Skeletal muscle cell (primary cell): ENCODE measurements around the gene ARNT2.

Experiments used
- DNase-seq: peaks from one replicate; pipeline ENCODE4 v3.0.0-alpha.2; 2010; ENCODE audit warnings: low read depth
- H3K4me3 ChIP-seq: 2 replicates; pipeline ENCODE4 v1.5.1; 2011; ENCODE audit warnings: low read depth, mild to moderate bottlenecking, control low read depth, low read length, moderate library complexity

ARNT2 gene

DNA sequence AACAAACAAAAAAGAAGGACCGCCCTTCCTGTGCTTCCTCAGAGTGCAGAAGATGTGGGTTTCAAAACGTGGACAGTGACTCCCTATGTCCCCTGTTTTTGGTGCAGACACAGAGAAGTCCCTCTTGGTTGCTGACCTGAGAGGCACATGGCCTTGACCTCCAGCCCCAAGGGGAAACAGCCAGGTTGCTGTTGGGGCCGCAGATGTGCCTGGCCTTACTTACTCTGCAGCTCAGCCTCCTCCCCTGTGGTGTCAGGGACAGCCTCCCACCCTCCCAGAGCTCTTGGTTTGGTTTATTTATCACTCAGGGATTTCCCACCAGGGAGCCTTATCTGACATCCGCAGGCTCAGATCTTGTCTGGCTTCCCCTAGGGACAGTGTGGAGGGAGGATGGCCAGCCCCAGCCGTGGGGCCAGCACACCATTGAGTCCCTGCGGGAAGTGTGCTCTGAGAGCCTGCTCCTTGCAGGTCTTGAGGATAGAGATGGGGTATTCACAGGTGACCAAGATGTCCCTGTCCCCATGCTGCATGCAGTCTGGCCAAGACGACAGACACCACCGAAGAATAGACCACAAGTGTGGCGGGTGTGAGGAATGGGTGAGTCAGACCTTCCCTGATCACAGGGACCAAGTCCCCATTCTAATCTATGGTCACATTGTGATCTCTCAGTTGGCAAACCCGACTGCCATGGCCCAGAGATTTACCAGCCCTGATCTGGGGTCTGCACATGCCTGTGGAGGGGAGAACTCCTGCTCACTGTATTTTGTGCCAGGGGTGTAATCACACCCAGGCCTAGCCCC lies 156.6 kb downstream of the ARNT2 start:
- H3K4me3 ChIP-seq, result no peak overlapping the region
- no peak for DNase-seq

DNA sequence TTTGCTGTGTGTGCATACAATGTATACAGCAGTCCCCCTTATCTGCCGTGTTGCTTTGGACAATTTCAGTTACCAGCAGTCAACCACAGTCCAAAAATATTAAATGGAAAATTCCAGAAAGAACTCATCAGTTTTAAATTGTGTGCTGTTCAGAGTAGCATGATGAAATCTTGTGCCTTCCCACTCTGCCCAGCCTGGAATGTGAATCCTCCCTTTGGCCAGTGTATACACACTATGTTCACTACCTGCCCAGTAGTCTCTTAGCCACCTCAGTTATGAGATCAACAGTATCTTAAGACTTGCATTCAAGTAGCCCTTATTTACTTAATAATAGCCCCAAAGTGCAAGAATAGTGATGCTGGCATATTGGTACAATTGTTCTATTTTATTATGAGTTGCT lies 157.3 kb downstream of the ARNT2 start:
- no peak overlapping the region for H3K4me3 ChIP-seq
- no peak for DNase-seq

DNA sequence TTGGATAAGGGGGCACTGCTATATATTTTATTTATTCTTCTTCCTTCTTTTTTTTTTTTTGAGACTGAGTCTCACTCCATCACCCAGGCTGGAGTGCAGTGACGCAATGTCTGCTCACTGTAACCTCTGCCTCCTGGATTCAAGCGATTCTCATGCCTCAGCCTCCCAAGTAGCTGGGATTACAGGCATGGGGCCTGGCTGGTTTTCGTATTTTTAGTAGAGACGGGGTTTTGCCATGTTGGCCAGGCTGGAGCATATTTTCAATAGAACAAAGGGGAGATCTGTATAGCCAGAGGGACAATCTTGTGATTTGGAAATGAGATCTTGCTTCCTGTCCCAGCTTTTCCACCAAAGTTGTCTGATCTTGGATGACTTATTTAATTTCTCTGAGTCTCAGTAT lies 157.9 kb downstream of the ARNT2 start:
- no peak for DNase-seq
- no peak overlapping the region for H3K4me3 ChIP-seq

DNA sequence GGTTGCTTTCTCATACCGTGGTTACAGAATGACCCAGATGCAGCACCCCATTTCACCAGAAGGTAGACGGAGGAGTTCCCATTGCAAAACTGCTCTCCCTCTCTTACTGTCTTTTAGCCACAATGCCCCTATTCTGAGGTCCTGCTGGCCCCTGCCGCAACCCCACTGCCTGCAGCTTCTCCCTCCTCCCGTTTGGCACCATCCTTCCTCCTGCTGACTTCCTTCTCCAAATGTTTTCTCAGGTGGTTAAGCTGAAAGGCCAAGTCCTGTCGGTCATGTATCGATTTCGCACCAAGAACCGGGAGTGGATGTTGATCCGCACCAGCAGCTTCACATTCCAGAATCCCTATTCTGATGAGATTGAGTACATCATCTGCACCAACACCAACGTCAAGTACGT lies 158.7 kb downstream of the ARNT2 start:
- DNase-seq, result no peak
- H3K4me3 ChIP-seq, result no peak overlapping the region

DNA sequence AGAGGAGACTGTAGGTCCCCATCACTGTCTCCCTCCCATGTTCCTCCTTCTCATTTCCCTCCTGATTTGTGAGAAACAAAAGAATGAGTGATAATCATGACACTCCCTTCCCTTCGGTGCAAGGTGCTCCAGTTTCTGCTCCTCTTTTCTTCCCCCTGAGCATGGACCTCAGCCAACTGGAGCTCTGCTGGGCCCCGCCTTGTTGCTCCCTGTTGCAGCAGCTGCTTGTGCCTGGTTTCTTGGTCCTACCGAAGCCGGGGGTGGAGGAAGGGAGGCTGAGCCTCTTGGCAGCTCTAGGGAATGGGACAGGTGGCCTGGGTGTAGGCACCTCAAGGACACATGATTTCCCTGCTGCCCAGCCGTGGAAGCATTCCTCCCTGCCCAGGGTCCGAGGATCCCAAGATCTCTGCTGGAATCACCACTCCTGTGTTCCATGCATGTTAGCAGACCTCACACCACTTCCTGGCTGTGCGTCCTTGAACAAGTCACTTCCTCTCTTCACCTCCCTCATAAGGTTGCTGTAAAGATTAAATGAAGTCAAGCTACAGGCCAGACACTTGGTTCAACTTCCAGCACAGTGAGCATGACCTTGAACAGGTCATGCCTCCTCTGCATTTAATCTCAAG lies 159.3 kb downstream of the ARNT2 start:
- H3K4me3 ChIP-seq, result no peak overlapping the region
- DNase-seq, result no peak

DNA sequence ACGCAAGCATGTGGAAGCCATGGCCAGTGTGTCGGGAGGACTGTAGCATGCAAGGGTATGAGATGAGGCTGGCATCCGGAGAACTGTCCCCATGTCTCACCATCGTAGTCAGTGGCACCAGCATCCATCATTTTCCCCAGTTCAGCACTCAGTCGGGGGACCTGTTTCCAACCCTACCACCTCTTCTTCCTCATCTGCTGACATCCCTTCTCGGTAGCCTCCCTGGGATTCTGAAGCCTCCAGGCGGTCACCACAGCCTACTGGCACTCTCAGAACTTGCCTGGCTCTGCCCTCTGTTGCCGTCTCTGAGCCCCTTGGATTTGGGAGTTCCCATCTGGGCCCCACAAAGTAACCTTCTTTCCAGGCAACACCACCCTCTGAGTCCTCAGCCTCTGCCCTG lies 159.9 kb downstream of the ARNT2 start:
- H3K4me3 ChIP-seq, result no peak overlapping the region
- no peak for DNase-seq

DNA sequence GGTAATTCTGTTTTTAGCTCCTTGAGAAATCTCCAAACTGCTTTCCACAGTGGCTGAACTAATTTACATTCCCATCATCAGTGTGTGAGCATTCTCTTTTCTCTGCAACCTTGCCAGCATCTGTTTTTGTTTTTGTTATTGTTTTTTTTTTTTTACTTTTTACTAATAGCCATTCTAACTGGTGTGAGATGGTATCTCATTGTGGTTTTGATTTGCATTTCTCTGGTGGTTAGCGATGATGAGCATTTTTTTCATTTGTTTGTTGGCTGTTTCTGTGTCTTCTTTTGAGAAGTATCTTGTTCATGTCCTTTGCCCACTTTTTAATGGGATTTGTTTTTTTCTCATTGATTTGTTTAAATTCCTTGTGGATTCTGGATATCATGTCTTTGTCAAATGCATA lies 161.2 kb downstream of the ARNT2 start:
- no peak overlapping the region for H3K4me3 ChIP-seq
- DNase-seq, result no peak

DNA sequence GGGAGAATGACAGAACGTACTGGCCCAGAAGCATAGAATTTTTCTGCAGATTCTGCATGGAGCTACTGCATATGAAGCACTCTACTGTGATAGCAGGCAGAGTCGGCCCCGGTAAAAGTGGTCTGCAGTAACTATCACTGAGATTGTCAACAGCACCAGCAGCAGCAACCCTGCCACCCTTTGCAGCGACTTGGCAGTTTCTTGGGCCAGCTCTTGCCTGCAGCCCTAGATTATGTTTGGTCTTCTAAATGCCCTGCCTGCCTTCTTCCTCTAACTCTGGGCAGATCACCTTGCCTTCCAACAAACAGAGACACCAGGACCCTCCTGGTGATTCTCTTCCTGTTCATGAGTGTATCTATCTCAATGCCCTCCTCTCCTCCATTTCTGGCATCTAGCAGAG lies 161.8 kb downstream of the ARNT2 start:
- DNase-seq, result no peak
- H3K4me3 ChIP-seq, result no peak overlapping the region

DNA sequence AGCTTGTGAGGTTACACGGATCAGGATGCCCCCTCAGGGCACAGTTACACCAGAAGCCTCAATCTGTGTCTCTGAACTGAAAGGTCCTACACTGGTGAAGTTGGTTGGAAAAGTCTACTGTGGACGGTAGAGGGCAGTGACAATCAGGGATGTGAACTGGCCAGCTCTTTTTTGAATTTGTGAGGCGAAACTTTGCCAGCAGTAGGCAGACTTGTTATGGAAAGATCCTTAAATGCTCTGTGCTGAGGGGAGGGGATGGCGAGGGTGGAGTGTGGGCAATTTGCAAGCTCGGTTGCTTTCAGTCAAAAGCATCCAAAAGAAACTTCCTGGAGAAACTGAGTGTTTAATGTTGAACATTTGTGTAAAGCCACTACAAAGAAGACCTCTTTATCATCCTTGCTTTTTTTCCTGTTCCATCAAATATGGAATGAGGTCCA lies 163.6 kb downstream of the ARNT2 start:
- DNase-seq, result no peak

DNA sequence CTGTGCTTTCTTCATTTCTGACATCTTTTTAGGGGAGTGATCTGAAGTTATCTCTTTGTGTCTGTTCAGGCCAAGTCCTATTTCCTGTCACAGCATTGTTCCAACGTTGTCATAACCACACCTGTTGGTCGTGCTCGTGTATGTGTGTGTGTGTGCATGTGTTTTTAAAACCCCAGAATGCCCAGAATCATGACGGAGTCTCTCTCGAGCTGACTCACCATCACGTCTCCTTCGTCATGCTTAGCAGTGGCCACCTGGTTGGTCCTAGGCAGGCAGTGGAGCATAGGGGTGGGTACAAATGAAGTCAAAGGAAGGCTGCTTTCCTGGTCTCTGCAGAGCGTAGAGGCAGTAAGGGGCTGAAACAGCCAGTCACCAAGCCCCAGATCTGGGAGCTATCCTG lies 164.1 kb downstream of the ARNT2 start:
- no peak overlapping the region for H3K4me3 ChIP-seq
- no peak for DNase-seq

More for the DNA sequence above, 163.6 kb downstream of the ARNT2 start:
- no peak overlapping the region for H3K4me3 ChIP-seq

DNA sequence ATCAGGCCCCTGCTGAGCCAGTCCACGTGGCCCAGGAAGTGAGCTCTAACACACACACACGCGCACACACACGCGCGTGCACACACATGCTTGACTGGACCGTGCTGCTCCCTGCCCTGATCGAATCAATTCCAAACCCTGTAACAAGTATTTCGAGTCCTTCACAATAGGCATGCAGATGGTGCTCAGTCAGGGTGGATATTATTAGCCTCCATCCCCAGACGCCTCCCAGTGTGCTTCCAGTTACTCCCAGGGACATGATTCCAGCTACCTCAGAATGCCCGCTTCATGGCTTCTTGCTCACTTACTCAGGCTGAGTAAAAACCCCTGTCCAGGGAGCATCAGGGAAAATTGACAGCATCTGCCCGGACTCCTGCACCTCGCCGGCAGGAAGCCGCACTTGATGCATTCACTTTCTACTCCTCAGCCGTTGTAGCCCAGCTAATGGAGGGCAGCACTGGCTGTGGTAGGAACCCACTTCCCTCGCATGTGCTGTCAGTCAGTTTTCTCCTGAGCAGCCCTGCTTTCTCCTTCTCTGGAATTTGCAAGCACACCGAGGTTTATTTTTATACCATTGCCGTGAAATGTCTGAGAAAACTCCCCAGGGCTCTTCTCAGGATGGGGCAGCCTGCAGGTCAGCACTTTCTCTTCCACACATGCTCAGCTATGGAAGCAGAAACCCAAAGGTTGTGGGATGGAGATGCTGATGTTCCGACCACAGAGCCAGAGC lies 164.9 kb downstream of the ARNT2 start:
- DNase-seq, result no peak
- H3K4me3 ChIP-seq, result no peak overlapping the region

DNA sequence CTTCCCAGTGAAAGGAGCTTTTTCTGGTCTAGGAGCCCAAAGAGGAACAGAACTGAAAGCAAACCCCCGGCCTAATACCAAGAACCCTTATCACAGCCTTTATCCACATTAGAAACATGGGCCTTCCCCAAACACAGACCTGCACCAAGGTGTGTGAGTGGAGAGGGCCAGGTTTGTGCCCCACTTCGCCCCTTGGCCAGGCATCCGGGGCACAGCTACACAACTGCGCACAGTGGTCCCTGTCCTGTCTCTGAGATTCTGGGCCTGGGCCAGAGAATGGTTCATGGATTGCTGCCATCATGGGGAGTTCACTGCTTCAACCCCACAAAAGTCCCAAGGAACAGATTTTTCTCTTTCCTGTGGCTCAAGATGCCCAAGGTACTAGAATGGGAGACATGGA lies 165.5 kb downstream of the ARNT2 start:
- no peak overlapping the region for H3K4me3 ChIP-seq
- no peak for DNase-seq

DNA sequence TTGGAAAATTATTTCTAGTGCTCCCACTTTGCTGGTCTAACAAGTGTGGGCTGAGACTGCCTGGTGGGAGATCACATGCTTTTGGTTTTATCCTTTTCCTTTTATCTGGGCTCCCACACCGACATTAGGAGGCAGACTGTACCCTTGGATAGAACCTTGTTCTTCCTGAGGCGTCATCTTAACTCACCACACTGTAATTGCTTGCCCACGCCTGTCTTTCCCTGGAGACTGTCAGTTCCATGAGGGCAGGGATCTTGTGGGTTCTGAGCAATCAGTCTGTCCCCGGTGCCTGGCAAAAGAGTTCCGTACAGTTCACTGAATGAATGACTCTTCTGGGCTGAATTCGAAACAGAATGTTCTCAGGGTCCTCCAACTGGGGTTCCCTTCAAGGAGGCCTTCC lies 166.4 kb downstream of the ARNT2 start:
- H3K4me3 ChIP-seq, result no peak overlapping the region
- DNase-seq, result no peak

DNA sequence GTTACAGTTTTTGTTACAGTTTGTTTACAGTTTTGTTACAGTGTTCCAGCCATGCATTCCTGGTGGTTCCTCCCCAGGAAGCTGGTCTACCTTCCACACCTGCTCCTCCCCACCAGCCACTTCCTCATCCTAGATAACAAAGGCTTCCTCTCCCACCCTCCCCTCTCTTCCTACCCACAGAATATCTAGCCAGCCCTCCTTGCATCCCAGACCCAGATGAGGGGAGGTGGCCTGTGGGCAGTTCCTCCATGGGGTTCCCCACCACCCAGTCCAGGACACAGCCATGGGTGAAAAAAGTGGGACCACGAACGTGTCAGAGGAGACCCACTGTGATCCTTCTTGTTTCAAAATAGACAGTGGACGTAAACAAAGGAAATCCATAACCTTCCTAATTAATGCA lies 168.2 kb downstream of the ARNT2 start:
- DNase-seq, result no peak
- no peak overlapping the region for H3K4me3 ChIP-seq

DNA sequence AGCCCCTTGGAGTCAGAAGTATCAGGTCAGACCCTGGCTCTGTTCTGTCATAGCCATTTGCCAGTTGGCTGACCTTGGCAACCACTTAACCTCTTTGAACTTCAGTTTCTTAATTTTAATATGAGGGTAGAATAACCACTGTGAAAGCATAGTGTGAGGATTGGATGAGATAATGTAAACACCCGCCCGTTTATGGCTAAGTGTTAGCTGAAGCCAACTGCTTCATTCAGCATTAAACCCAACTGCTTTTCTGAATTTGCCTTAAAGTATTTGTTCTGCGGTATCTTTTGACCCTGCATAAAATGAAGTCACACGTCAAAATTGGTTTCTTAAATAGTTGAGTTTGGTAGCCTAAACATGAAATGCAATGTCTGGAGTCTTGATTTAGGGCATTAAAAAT lies 169.4 kb downstream of the ARNT2 start:
- no peak for DNase-seq
- no peak overlapping the region for H3K4me3 ChIP-seq

DNA sequence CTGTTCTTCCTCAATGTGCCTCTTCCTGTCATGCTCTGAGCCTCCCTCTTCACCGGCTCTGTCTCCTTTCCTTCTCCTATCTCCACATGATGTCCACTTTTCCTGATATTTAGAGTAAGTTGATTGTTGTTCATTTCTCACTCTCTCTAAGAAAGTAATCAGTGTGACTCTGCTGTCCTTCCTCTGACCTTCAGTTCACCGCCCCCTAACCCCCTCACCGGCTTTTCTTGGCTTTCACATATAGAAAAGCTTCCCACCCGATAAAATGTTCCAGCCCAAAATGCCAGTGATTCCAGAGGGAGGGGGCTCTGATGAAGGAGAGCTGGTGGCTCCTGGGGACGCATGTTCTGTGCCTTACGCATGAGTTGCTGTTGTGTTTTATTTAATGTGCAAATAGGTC lies 170.4 kb downstream of the ARNT2 start:
- no peak for DNase-seq

DNA sequence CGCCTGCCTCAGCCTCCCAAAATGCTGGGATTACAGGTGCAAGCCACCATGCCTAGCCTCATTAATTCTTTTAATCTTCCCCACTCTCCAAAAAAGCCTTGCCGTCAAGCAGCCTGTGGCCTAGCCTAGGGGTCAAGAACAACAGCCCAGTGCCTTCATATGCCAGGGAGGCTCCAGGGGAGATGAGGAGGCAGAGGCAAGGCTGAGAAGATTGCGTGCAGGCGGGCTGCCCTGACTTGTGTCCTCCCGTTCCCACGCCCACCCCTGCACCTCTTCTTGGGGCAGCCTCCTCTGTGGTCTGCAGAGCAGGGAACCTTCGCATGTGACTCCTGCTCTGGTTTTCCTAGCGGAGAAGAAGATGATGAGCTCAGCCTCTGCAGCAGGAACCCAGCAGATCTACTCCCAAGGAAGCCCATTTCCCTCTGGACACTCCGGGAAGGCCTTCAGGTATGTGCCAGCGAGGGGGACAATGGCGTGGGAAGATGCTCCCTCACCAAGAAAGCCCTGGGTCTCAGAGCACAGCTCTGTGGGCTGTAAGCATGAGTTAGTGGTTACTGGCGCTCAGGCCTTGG lies 172.4 kb downstream of the ARNT2 start:
- DNase-seq, result no peak
- no peak overlapping the region for H3K4me3 ChIP-seq

More for the DNA sequence above, 170.4 kb downstream of the ARNT2 start:
- no peak overlapping the region for H3K4me3 ChIP-seq

DNA sequence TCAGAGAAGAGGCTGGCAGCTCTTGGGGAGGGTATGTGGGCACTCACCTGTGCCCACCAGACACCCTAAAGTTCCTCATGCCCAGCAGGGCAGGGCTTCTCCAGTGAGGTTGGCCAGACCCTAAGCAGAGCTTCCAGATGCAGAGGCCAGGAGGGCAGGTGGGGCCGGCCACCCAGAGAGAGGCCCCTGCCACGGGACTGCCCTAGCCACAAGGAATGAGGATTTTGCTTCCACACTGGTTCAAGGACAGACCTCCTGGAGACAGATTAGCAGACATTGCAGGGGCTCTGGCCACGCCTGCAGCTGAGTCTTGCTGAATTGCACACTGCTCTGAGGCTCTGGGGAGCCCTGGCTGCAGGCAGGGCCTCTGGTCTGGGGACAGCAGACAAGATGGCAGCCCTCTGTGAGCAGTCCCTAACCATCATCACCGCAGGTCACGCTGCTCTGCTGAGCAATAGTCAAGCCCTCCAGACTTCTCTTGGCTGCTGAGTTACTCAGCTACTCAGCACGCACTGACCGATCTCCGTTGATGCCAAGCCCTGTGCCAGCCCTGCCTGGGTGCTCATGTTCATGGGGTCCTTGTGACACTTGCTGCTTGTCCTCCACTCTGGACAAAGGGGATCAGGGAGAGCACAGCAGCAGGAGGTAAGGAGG lies 173.5 kb downstream of the ARNT2 start:
- H3K4me3 ChIP-seq, result no peak overlapping the region

DNA sequence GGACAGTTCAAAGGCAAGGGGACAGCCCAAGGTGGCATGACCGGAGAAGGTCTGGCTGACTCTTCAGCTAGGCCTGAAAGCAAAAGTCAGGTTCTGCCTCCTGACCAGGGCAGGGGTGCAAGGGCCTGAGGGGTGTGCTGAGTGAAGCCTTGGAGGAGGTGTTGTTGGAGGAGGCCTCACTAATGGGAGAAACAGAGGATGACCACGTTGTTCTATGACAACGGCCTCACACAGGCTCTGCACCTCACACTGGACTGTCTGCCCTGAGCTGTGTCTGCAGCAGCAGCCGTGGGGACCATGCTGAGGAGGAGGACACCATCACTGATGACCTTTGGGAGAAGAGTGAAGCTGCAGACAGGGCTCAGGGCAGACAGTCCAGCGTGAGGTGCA lies 174.0 kb downstream of the ARNT2 start:
- no peak overlapping the region for H3K4me3 ChIP-seq
- DNase-seq, result no peak

More for the DNA sequence above, 173.5 kb downstream of the ARNT2 start:
- no peak for DNase-seq

DNA sequence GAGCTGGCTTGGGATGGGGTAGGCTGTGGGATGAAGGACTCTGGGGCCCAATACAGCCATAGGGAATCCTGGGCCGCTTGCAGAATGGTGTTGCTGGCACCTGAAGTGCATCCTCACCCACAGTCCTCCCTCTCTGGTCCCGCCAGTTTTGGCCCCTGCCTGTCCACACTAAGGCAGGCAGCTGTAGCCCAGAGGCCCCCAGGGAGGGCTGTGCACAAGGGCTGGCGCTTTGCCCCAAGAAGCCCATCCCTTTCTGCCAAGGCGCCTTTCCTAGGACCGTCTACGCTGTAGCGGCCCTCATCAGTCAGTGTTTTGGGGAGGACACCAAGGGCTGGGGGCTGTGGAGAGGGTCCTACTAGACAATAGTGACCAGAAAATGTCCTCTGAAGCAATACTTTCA lies 174.7 kb downstream of the ARNT2 start:
- H3K4me3 ChIP-seq, result no peak overlapping the region
- no peak for DNase-seq
